Kidney glomerular epithelial cell (primary cell): ENCODE data around the gene CEP70.
"Not testable (repeated sequence)": the region's sequence is repeated elsewhere in the genome, so short reads cannot be mapped to it uniquely, and the experiment has no call there.

Experiments used
- DNase-seq: peaks from one replicate; lab custom pipeline; 2025; lab: John Stamatoyannopoulos, UW

The CEP70 gene

GRCh38 chr3:138593488-138594149, 441 bp downstream of the CEP70 start:
- DNase-seq = no peak

DNA sequence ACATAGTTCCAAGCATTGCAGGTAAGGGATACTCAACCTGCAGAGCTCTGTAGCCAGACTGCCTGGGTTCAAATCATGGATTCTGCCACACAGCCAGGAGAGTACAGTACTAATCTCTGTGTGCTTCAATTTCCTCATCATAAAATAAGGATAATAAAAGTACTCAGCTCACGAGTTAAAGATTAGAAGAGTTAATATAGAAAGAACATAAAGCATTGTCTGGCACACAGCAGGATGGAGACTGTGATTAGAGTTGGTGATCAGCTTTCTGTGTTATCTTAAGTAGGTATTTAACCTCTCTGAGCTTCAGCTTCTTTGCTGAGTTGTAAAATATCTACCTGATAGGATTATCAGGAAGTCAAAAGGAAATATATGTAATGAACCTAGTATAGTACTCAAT, 2.7 kb downstream of the CEP70 start:
- DNase-seq = no peak

- no peak for DNase-seq
Measured at GRCh38 chr3:138588445-138588844, 5.6 kb downstream of the CEP70 start.

DNA sequence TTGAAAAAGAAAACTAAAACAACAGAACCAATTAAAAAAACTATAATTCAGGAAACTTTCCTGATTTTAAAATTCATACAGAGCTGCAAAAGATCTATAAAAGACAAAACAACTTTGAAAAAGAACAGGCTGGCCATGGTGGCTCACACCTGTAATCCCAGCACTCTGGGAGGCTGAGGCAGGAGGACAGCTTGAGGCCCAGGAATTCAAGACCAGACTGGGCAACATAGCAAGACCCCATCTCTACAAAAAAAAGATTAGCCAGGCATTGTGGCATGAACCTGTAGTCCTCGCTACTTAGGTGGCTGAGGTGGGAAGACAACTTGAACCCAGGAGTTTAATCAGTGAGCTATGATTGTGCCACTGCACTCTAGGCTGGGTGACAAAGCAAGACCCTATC, 6.7 kb downstream of the CEP70 start:
- DNase-seq = no peak

GRCh38 chr3:138578961-138579574, 15.0 kb downstream of the CEP70 start:
- DNase-seq = no peak

- DNase-seq = no peak
Measured at GRCh38 chr3:138578141-138578540, 15.9 kb downstream of the CEP70 start.

DNA sequence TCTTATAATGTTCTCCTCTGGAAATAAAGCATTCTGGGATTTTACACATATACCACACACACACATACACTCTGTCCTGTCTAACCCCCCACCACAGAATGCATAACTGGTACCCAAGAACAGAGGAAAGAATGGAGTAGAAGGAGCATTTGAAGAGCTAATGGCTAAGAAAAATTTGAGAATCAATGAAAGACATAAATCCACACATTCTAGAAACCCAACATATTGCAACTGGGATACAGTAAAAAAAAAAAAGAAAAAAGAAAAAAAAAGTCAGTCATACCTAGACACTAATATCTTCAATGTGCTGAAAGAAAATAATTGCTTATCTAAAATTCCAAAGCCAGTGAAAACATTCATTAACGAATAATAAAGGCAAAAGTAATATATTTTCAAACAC, 20.9 kb downstream of the CEP70 start:
- no peak for DNase-seq

GRCh38 chr3:138569624-138570023, 24.4 kb downstream of the CEP70 start:
- not testable (repeated sequence) for DNase-seq

- DNase-seq = no peak
Measured at GRCh38 chr3:138569090-138569489, 25.0 kb downstream of the CEP70 start.

DNA sequence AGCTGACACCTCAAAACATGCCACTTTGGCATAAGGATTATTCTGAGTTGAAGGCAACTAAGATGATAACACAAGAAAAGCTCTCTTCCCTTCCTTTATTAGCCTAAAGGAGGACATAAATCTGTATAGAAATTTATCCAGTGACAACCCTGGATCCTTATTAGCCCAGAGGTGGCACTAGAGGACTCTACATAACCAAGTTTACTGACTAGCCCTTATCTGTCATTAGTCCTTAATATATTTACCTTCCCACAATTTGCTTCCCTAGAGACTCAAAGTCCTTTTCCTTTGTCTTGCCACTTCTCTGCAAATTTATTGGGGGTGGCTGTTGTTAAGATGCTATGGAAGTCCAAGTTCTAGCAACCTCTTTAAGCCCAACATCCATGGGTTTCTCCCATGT, 26.7 kb downstream of the CEP70 start:
- no peak for DNase-seq

DNA sequence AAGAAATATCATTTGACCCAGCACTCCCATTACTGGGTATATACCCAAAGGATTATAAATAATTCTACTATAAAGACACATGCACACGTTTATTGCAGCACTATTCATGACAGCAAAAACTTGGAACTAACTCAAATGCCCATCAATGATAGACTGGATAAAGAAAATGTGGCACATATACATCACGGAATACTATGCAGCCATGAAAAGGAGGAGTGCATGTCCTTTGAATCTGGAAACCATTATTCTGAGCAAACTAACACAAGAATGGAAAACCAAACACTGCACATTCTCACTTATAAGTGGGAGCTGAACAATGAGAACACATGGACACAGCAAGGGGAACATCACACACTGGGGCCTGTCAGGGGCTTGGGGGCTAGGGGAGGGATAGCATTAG, 27.8 kb downstream of the CEP70 start:
- not testable (repeated sequence) for DNase-seq

DNA sequence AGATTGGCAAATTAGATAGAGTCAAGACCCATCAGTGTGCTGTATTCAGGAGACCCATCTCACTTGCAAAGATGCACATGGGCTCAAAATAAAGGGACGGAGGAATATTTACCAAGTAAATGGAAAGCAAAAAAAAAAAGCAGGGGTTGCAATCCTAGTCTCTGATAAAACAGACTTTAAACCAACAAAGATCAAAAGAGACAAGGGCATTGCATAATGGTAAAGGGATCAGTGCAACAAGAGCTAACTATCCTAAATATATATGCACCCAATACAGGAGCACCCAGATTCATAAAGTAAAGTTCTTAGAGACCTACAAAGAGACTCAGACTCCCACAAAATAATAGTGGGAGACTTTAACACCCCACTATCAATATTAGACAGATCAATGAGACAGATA, 31.2 kb downstream of the CEP70 start:
- not testable (repeated sequence) for DNase-seq

DNA sequence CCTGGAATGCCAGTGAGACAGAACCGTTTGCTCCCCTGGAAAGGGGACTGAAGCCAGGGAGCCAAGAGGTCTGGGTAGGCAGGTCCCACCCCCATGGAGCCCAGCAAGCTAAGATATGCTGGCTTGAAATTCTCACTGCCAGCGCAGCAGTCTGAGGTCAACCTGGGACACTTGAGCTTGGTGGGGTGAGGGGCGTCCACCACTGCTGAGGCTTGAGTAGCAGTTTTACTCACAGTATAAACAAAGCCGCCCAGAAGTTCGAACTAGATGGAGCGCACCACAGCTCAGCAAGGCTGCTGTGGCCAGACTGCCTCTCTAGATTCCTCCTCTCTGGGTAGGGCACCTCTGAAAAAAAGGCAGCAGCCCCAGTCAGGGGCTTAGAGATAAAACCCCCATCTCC, 33.6 kb downstream of the CEP70 start:
- no peak for DNase-seq

DNA sequence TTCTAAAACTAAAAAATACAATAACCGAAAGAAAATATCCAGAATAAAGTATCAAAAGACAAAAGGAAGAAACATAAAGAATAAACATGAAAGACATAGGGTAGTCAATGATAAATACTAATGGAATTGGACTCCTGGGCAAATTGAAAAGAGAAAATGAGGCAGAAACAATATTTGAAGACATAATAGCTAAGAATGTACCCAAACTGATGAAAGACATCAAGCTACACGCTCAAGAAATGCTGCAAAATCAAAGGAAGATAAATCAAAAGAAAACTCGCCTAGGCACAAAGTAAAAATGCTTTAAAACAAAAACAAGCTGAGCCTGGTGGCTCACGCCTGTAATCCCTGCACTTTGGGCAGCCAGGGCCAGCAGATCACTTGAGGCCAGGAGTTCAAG, 34.9 kb downstream of the CEP70 start:
- no peak for DNase-seq

- not testable (repeated sequence) for DNase-seq
Measured at GRCh38 chr3:138554775-138555174, 39.3 kb downstream of the CEP70 start.

- DNase-seq = not testable (repeated sequence)
Measured at GRCh38 chr3:138550958-138551357, 43.1 kb downstream of the CEP70 start.

- no peak for DNase-seq
Measured at GRCh38 chr3:138549179-138549977, 44.7 kb downstream of the CEP70 start.

DNA sequence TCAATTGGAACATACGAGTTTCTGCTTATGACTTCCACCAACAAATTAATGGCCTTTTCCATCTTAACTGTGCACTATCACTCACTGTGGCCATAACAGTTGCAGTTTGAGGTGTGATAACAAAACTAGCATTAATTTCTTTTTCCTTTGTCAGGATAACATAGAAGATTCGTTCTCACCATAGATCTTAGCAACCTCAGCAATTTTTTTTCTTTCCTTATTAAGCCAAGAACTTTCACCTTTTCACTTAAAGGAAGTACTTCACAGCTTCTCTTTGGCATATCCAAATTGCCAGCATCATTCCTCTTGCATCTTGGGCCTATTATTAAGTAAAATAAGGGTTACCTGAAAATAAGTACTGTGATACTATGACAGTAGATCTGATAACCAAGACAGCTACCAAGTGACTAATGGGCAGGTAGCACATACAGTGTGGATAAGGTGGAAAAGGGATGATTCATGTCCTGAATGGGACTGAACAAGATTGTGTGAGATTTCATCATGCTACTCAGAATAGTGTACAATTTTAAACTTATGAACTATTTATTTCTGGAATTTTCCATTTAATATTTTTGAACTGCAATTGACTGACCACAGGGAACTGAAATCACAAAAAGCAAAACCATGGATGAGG, 46.6 kb downstream of the CEP70 start:
- no peak for DNase-seq

- DNase-seq = no peak
Measured at GRCh38 chr3:138544546-138544945, 49.5 kb downstream of the CEP70 start.

- DNase-seq = no peak
Measured at GRCh38 chr3:138542977-138543376, 51.1 kb downstream of the CEP70 start.

- DNase-seq = no peak
Measured at GRCh38 chr3:138539352-138539751, 54.7 kb downstream of the CEP70 start.

- not testable (repeated sequence) for DNase-seq
Measured at GRCh38 chr3:138521445-138521844, 72.6 kb downstream of the CEP70 start.
